DMS79 treated with DMSO at 0.1 percent for 48 hours (cell line): ENCODE measurements around the gene KLLN.
"Not testable (repeated sequence)": the region's sequence is repeated elsewhere in the genome, so short reads cannot be mapped to it uniquely, and the experiment has no call there.

Experiments used
- DNase-seq: peaks from one replicate; lab custom pipeline; 2025; lab: John Stamatoyannopoulos, UW

Gene KLLN, protein sequence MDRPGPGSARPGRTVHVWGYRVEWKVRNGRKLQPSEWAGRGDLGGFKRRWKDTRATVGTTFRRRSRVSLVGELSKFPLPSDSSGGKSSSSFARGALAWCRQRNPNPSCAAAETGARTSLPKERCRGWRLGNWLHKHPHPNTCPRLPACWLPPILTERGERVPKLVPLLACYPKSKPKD

DNA sequence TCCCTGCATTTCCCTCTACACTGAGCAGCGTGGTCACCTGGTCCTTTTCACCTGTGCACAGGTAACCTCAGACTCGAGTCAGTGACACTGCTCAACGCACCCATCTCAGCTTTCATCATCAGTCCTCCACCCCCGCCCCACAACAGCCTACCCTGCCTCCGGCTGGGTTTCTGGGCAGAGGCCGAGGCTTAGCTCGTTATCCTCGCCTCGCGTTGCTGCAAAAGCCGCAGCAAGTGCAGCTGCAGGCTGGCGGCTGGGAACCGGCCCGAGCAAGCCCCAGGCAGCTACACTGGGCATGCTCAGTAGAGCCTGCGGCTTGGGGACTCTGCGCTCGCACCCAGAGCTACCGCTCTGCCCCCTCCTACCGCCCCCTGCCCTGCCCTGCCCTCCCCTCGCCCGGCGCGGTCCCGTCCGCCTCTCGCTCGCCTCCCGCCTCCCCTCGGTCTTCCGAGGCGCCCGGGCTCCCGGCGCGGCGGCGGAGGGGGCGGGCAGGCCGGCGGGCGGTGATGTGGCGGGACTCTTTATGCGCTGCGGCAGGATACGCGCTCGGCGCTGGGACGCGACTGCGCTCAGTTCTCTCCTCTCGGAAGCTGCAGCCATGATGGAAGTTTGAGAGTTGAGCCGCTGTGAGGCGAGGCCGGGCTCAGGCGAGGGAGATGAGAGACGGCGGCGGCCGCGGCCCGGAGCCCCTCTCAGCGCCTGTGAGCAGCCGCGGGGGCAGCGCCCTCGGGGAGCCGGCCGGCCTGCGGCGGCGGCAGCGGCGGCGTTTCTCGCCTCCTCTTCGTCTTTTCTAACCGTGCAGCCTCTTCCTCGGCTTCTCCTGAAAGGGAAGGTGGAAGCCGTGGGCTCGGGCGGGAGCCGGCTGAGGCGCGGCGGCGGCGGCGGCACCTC lies at the start of gene KLLN, which contains the start of gene PTEN:
KLLN (minus strand) TSS at position 481 of the 891 bp plus-strand sequence. CDS start 1,046 bp downstream, outside the sequence.
PTEN (plus strand) TSS at position 573 of the 891 bp plus-strand sequence. CDS start 845 bp downstream, outside the sequence.
- peak; percentile 74 for DNase-seq

DNA sequence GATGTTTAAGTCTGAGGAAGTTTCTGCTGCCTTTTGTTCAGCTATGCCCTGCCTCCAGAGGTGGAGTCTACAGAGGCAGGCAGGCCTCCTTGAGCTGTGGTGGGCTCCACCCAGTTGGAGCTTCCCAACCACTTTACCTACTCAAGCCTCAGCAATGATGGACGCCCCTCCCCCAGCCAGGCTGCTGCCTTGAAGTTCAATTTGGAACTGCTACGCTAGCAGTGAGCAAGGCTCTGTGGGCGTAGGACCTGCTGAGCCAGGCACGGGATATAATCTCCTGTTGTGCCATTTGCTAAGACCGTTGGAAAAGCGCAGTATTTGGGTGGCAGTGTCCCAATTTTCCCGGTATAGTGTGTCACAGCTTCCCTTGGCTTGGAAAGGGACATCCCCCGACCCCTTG lies 40.1 kb upstream of the KLLN start:
- not testable (repeated sequence) for DNase-seq

DNA sequence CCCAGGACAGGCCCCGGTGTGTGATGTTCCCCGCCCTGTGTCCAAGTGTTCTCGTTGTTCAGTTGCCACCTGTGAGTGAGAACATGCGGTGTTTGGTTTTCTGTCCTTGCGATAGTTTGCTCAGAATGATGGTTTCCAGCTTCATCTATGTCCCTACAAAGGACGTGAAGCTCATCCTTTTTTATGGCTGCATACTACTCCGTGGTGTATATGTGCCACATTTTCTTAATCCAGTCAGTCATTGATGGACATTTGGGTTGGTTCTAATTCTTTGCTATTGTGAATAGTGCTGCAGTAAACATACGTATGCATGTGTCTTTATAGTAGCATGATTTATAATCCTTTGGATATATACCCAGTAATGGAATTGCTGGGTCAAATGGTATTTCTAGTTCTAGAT lies 34.6 kb upstream of the KLLN start:
- DNase-seq: not testable (repeated sequence)

DNA sequence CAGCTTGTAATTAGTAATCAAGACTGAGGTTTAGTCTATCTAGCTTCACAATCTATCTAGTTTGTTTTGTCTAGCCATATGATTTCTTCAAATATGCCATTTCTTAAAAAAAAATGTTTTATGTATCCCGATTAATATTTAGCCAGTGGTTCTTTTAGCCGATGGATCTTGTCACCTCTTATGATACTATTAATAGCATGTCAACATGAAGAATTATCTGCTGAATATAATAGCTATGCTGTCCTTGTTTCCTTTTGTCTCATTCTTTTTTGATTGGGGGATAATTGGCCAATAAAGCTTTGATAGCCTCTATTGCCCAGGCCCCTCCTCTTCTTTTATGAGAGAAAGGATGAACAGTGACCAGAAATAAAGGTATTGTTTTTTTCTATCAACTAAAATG lies 32.9 kb upstream of the KLLN start:
- no peak for DNase-seq

DNA sequence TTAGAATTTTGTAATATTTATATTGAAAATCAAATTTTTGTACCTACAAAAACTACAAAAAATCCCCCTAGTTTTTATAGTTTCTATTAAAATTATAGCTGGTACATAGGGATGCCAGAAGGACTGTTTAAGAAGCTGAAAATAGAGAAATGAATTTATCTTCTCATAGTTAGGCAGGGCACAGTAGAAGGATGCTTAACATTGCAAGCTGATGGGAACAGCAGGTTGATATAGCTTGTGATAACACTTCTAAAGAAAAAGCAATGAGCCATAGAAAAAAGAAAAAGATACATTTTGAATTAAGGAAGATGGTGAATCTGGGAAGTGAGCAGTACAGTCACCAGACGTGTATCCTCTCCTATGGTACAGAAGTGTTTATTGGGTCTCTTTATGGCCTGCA lies 32.1 kb upstream of the KLLN start:
- no peak for DNase-seq

DNA sequence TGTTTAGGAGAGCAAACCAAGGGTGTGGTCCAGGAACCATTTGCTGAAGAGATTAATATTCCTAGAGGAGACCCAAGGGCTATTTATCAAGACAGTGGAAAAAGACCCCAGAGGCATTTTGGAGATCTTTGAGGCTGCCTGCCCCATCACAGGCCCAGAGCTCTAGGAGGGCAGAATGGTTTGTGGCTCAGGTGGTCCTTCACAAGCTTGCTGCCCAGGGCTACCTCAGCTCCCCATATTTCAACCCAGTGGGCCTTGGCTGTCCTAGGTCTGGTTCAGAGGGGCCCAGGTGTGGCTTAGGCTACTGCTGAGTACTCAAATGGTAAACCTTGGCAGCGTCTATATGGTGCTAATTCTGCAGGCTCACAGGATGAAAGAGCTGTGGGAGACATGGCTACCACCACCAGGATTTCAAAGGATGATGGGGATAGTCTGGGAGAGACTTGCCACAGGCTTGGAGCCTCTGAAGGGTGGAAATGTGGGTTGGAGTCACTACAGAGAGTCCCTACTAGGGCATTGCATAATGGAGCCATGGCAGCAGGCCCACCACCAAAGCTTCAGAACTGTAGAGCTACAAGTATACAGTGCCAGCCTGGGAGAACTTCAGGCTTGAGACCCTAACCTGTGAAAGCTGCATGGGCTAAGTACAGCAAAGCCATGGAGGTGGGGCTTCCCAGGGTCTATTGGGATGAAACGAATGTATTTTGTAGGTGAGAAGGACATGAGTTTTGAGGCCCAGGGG lies 24.4 kb upstream of the KLLN start:
- DNase-seq: no peak

DNA sequence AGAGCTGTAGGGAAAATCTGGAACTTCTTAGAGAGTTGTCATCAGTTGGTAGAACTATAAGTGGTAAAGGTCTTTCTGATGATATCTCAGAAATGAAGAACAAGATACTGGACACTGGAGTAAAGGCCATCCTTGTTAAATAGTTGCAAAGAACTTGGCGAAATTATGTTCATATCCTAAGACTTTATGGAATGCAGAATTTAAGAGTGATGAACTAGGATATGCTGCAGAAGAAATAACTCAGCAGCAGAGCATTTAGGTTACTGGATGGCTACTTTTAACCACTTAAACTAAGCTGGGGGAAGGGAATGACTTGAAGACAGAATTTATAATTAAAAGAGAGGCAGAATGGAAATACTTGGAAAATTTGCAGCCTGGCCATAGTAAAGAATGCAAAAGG lies 23.8 kb upstream of the KLLN start:
- DNase-seq: no peak

DNA sequence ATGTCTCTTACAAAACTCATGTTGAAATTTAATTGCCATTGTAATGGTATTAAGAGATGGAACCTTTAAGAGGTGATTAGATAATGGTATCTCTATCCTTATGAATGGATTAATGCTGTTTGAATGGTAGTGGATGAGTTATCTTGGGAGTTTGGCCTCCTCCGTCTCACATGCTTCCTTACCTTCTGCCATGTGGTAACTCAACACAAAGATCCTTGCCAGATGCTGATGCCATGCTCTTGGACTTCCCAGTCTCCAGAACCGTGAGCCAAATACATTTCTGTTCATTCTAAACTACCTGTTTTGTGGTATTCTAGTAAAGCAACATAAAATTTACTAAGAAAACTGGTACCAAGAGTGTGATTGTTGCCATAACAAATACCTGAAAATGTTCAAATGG lies 23.3 kb upstream of the KLLN start:
- DNase-seq: no peak

DNA sequence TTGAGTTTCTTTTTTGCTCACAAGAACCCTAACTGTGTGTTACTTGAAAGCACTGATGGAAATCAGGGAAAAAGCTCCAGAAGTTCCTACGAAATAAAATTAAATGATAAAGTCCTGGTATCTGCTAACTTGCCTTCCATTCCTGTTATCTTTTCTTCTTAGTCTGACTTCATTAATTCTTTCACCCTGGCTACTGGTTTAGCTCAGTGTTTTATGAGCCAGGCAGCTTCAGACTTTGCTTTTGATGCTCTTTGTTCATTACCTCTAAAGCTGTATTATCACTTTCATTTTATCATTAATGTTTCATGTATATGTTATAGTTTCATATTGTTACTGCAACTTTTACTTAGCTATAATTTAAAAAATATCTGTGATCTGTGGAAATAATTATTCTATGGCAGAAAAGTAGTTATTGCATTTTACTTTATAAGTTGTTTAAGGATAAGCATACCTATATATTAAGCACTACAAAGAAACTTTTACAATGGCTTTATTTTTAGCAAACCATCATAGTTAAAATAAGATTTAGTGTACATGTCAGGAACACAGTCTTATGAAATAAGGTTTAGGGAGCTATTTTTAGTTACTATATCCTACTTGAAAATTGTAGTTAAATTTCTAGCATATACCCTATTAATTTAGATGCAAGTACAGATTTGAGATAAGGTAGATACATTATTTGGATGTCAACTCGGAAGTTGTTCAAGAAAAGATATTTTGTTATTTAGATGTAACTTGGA lies 19.4 kb upstream of the KLLN start:
- DNase-seq: no peak

DNA sequence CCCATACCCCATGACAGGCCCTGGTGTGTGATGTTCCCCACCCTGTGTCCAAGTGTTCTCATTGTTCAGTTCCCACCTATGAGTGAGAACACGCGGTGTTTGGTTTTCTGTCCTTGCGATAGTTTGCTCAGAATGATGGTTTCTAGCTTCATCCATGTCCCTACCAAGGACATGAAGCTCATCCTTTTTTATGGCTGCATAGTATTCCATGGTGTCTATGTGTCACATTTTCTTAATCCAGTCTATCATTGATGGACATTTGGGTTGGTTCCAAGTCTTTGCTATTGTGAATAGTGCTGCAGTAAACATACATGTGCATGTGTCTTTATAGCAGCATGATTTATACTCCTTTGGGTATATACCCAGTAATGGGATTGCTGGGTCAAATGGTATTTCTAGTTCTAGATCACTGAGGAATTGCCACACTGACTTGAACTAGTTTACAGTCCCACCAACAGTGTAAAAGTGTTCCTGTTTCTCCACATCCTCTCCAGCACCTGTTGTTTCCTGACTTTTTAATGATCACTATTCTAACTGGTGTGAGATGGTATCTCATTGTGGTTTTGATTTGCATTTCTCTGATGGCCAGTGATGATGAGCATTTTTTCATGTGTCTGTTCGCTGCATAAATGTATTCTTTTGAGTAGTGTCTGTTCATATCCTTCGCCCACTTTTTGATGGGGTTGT lies 18.2 kb upstream of the KLLN start:
- not testable (repeated sequence) for DNase-seq

DNA sequence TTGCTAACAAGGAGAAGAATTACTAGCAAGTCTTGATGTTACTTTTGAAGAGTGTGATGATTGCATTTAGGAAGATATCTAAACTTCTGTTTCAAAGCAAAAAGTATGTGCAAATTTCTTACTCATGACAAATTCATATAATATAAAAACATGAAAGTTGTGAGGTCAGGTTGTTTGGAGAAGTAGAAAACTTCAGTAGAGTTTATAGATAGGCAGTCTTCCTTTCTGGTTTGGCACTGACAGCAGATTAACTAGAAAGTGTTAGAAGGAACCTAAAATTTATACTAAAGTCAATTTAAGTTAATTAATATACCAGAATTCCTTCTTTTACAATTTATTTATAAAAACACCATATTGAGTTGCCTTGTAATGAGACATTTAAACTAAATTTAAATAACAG lies 17.0 kb upstream of the KLLN start:
- DNase-seq: no peak

DNA sequence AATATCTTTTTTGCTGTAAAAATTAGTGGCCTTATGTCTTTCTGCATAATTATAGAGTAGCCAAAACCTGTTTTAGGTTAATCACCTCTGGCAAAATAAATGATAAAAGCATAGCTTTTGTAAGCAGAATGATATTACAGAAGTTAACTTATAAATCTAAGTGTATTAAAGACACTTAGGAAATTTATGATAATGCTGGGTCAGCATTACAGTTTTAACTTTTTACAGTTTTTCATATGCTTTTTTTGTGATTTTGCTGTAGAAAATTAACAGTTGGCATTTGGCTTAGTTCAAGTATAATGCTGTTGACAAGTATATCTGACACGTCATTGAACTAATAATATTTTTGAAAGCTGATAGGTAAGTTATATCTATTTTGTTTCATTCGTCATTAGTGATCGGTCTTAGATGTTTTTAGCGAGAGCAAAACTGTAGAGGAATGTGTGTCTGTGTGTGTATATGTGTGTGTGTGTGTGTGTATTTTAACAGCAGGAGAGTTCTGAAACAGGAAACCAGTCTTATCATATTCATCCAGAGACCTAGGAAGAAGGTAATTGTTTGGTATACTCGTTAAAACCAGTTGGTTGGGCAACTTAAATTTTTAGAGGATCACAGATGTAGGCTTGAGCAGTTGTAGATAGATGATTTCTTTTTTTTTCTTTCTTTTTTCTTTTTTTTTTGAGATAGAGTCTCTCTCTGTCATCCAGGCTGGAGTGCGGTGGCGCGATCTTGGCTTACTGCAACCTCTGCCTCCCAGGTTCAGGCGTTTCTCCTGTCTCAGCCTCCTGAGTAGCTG lies 15.5 kb upstream of the KLLN start:
- no peak for DNase-seq

DNA sequence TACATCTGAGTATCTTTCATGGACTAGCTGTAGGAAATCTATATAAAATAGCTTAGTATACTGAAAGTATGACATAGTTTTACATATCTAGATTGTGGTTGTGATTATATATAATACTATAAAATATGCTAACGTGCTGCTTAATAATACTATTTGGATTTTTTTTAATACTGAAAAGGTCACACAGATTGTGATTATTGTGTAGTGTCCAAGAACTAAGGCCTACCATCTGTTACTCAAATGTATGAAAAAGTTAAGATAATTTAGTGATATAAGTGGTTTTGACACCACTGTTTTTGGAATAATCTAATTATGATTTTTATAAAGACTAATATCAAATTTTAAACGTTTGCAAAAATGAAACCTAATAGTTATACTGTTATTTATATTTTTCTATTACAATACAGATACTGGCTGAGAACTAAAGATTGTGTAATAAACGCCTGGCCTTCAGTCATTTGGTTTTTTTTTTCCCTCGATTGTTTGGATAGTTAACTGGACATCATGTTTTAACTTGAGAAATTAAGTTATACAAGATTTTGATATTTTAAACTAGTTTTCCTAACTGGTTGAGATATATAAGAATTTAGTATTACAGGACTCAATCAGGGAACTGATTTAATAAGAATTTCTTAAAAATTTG lies 12.7 kb upstream of the KLLN start:
- DNase-seq: no peak

DNA sequence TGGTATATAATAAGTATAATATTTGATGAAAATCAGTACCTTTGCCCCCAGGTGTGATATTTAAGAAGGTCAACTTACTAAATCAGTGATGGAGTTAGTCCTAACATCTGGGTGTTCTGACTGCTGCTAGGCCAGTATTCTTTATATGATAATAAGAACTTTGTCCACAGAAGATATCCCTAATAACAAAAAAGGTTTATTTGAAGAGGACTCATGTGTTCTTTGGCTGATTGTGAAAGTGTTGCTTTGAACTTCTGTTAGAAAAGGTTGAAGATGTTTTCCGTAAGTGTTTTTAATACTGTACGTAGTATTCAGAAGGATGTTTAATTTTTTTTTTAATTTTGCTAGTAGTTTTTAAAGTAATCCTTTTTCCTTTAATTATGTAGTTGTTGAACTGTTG lies 10.3 kb upstream of the KLLN start:
- no peak for DNase-seq

DNA sequence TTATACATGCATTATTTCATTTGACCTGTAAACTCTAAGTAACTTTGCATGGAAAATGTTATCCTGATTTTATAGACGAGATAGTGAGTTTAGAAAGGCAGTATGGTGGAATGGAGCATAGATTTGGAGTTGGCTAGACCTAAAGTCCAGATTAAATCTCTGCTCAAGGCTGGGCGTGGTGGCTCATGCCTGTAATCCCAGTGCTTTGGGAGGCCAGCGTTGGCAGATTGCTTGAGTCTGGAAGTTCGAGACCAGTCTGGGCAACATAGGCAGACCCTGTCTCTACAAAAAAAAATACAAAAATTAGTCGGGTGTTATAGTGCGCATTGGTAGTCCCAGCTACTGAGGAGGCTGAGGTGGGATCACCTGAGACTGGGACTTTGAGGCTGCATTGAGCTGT lies 9.5 kb upstream of the KLLN start:
- DNase-seq: no peak

DNA sequence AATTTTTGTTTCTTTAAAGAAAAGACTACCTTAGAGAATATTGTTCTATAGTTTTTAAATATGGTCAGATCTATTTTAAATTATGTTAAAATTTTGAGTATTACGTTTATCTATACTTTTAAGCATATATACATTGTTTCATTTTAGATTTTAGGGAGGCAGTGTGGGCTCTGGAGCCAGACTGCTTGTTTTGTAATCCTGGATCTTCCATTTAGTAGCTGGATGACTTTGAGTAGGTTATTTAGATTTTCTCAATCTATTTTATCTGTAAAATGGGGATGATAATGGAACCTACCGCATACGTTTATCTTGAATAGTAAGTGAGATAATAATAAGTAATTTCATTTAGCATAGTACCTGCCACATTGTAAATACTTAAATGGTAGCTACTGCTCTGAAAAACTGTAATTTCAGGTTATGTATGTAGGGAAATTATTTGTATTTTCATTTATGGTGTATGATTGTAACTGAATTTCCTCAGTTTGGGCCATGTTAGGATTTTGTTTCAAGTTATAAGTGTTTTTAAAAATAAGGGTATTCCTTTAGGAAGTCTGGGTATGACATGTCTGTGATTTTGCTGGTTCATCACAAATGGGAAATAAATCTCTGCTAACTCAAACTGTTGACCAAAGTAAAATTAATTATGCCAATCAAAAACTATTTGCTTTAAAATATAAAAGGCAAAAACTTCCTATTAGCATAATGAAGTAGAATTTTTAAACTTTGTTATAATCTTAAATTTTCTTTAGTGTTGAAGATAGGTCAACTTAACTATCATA lies 6.6 kb upstream of the KLLN start:
- no peak for DNase-seq

DNA sequence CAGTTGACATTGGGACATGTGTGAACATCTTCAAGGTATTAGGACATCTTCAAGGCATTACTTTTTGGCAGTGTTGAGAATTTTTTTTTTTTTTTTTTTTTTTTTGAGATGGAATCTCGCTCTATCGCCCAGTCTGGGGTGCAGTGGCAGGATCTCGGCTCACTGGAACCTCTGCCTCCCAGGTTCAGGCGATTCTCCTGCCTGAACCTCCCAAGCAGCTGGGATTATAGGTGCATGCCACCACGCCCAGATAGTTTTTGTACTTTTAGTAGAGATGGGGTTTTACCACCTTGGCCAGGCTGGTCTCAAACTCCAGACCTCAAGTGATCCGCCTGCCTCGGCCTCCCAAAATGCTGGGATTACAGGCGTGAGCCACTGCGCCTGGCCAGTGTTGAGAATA lies 5.8 kb upstream of the KLLN start:
- not testable (repeated sequence) for DNase-seq

DNA sequence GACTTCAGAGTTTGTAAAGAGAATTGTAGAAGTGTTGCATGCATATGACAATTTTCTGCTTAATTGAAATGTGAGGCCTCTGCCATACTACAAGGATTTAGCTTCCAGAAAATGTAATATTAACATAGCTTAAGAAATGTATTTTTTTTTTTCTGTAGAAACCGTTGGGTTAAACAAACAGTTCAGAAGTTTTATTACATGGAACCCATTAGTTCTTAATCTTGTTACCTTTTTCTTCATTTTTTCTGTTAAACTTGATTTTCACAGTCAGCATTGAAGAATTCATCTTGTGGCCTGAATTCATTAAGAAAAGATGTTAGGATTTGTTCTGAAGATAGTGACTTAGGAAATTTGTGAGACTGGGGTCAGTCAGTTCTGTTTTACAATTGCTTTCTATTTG lies 4.9 kb upstream of the KLLN start:
- no peak for DNase-seq

DNA sequence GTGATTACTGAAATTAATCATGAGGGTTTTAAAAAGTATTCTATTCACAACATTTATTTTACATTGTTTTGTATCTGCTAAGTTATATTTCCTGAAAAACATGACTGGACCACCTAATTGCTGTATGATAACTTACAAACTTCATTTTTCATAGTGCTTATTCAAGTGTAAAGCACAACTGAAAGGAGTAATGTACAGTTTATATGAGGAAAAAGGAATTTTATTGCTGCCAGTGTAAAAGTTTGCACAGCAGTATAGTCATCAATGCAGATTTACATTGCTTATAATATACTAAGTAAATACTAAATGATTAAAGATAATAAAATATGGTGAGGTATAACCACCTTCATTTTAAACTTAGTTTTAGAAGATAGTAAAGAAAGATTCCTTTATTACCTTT lies 4.1 kb upstream of the KLLN start:
- DNase-seq: no peak
